Astrocyte (in vitro differentiated cells and primary cell): ENCODE results near the gene TBC1D10B. TPM values are rescaled to one million over a fixed set of nuclear protein-coding genes. Genes with fewer than 3 reads are reported as not detected.
A peak's percentile ranks its signal among the peaks of the same experiment; 100 is the strongest.

Source experiments
- DNase-seq: peaks from one replicate; pipeline ENCODE4 v3.0.0-alpha.2; 2010; ENCODE audit warnings: low read depth
- FAIRE-seq: peaks from 2 replicates; lab custom pipeline; 2011; peaks lifted over from hg19 to GRCh38; lab: Jason Lieb, UNC
- H2AFZ ChIP-seq: 2 replicates; pipeline ENCODE4 v1.6.0; 2012; ENCODE audit warnings: low read depth, low read length, inconsistent platforms
- H3K27ac ChIP-seq: 2 replicates; pipeline ENCODE4 v1.5.1; 2011; ENCODE audit warnings: low read depth, low read length, inconsistent platforms
- H3K27me3 ChIP-seq: 2 replicates; pipeline ENCODE4 v1.6.0; 2011; ENCODE audit warnings: low read length, inconsistent platforms; ENCODE audit not compliant: insufficient read depth
- H3K36me3 ChIP-seq: 2 replicates; pipeline ENCODE4 v1.5.1; 2011; ENCODE audit warnings: low read length, inconsistent platforms; ENCODE audit not compliant: insufficient read depth
- H3K4me1 ChIP-seq: 2 replicates; pipeline ENCODE4 v1.5.1; 2011; ENCODE audit warnings: low read length, inconsistent platforms; ENCODE audit not compliant: insufficient read depth
- H3K4me2 ChIP-seq: 2 replicates; pipeline ENCODE4 v1.6.0; 2012; ENCODE audit warnings: low read length, inconsistent platforms
- H3K4me3 ChIP-seq: 2 replicates; pipeline ENCODE4 v1.5.1; 2011; ENCODE audit warnings: low read depth, mild to moderate bottlenecking, low read length, inconsistent platforms; ENCODE audit not compliant: insufficient read depth
- H3K79me2 ChIP-seq: 2 replicates; pipeline ENCODE4 v1.6.0; 2012; ENCODE audit warnings: mild to moderate bottlenecking, low read length, inconsistent platforms; ENCODE audit not compliant: insufficient read depth
- H3K9ac ChIP-seq: 2 replicates; pipeline ENCODE4 v1.6.0; 2012; ENCODE audit warnings: mild to moderate bottlenecking, low read length, inconsistent platforms
- H3K9me3 ChIP-seq: 2 replicates; pipeline ENCODE4 v1.5.1; 2012; ENCODE audit warnings: low read depth, mild to moderate bottlenecking, low read length, inconsistent platforms; ENCODE audit not compliant: insufficient read depth
- H4K20me1 ChIP-seq: 2 replicates; pipeline ENCODE4 v1.6.0; 2012; ENCODE audit warnings: low read length, inconsistent platforms; ENCODE audit not compliant: insufficient read depth
- H3K27ac Mint-ChIP-seq: one replicate; pipeline ENCODE4 v1.8.0; 2021; ENCODE audit warnings: mild to moderate bottlenecking, mixed read lengths; ENCODE audit not compliant: unreplicated experiment
- H3K27me3 Mint-ChIP-seq: one replicate; pipeline ENCODE4 v1.8.0; 2021; ENCODE audit warnings: low read depth, mixed read lengths; ENCODE audit not compliant: unreplicated experiment
- H3K36me3 Mint-ChIP-seq: one replicate; pipeline ENCODE4 v1.8.0; 2021; ENCODE audit warnings: low read depth, mixed read lengths; ENCODE audit not compliant: unreplicated experiment
- H3K4me1 Mint-ChIP-seq: one replicate; pipeline ENCODE4 v1.8.0; 2021; ENCODE audit warnings: low read depth, mixed read lengths; ENCODE audit not compliant: unreplicated experiment
- H3K4me3 Mint-ChIP-seq: one replicate; pipeline ENCODE4 v1.8.0; 2021; ENCODE audit warnings: mild to moderate bottlenecking, moderate library complexity, mixed read lengths; ENCODE audit not compliant: unreplicated experiment
- H3K9me3 Mint-ChIP-seq: one replicate; pipeline ENCODE4 v1.8.0; 2021; ENCODE audit warnings: mild to moderate bottlenecking, mixed read lengths; ENCODE audit not compliant: unreplicated experiment
- EZH2 ChIP-seq: IDR thresholded peaks from 2 replicates; pipeline ENCODE4 v1.6.1; 2012; ENCODE audit warnings: mild to moderate bottlenecking, low read length, inconsistent platforms; ENCODE audit not compliant: insufficient read depth
- total RNA-seq: library from RNA; stranded (reverse); gene quantifications from 2 replicates; pipeline ENCODE4 v1.2.1, GENCODE V29; 2021
- TF ChIP-seq, protein P1 (sequence below): IDR thresholded peaks from 2 replicates; pipeline ENCODE4 v1.5.1; 2011; ENCODE audit warnings: low read depth, mild to moderate bottlenecking, inconsistent platforms, low read length, moderate library complexity; ENCODE audit not compliant: insufficient read depth

TBC1D10B gene
- total RNA-seq, 1 donor from 2014 or later = 50.8 TPM

DNA sequence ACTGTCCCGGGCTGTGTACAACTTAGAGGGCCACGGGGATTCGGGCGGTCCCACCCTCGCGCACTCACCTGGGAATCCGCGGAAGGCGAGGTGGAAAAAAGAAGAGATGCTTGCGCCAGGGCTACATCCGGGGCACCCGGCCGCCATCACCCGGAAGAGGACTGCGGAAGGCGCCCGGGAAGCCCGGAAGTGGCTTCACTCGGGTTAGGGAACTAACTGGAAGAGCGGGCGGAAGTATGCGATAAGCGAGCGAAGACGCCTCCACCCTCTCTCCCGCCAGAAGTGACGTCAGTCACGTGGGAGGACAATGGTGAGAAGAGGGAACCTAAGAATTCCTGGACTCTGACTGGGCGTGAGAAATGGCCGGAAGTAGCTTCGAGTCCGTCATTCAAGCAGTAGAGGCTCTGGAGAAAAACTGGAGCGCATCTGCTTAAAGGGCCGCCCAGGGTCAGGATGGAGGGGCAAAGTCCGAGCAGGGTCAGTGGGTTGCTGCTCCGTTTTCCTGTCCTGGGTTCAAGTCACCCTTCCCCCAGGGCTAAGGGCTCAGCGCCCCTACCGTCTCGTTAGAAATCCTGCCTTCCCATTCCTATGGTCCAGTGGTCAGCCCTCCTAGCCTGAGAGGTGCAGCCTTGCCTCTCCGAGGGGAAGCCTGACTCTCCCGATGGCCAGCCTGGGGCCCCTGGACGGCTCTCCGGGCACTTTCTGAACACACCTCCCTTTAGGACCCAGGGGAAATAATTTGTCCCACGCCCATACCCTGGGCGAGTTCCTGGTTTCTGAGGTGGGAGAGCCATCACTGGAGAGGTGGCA, 14.9 kb downstream of the TBC1D10B start, which contains the start of gene CD2BP2:
Gene CD2BP2 (minus strand): TSS at position 165 of the 810 bp plus-strand sequence. CDS start 627 bp downstream, outside the sequence.
- Histone ChIP-seq H3K27me3 (no peaks in the 10 kb centered on the region), H3K79me2 (peaks cover 64% of the 10 kb centered on the region), H3K4me3 (peak within 1 kb of the TSS; percentile 93), H3K9me3 (no peaks in the 10 kb centered on the region), H3K36me3 (peaks cover 22% of the 10 kb centered on the region), H2AFZ (peak within 1 kb of the TSS; percentile 66), H3K9ac (peak within 1 kb of the TSS; percentile 96), H4K20me1 (peaks cover 50% of the 10 kb centered on the region), H3K4me1 (peaks cover 23% of the 10 kb centered on the region), H3K27ac (peak within 1 kb of the TSS; percentile 99), H3K4me2 (peak within 1 kb of the TSS; percentile 96)
- H3K9me3 Mint-ChIP-seq = no peaks in the 10 kb centered on the region
- DNase-seq (peak; percentile 99), FAIRE-seq (peak; percentile 91)
- H3K4me3 Mint-ChIP-seq = peak within 1 kb of the TSS; percentile 95
- TF ChIP-seq, protein P1, sequence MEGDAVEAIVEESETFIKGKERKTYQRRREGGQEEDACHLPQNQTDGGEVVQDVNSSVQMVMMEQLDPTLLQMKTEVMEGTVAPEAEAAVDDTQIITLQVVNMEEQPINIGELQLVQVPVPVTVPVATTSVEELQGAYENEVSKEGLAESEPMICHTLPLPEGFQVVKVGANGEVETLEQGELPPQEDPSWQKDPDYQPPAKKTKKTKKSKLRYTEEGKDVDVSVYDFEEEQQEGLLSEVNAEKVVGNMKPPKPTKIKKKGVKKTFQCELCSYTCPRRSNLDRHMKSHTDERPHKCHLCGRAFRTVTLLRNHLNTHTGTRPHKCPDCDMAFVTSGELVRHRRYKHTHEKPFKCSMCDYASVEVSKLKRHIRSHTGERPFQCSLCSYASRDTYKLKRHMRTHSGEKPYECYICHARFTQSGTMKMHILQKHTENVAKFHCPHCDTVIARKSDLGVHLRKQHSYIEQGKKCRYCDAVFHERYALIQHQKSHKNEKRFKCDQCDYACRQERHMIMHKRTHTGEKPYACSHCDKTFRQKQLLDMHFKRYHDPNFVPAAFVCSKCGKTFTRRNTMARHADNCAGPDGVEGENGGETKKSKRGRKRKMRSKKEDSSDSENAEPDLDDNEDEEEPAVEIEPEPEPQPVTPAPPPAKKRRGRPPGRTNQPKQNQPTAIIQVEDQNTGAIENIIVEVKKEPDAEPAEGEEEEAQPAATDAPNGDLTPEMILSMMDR = no peak
- TF ChIP-seq EZH2 = no peak
- peak within 1 kb of the TSS; percentile 99 for H3K27ac Mint-ChIP-seq
- no peaks in the 10 kb centered on the region for H3K27me3 Mint-ChIP-seq
- peaks cover 20% of the 10 kb centered on the region for H3K36me3 Mint-ChIP-seq
- H3K4me1 Mint-ChIP-seq = peaks cover 13% of the 10 kb centered on the region

DNA sequence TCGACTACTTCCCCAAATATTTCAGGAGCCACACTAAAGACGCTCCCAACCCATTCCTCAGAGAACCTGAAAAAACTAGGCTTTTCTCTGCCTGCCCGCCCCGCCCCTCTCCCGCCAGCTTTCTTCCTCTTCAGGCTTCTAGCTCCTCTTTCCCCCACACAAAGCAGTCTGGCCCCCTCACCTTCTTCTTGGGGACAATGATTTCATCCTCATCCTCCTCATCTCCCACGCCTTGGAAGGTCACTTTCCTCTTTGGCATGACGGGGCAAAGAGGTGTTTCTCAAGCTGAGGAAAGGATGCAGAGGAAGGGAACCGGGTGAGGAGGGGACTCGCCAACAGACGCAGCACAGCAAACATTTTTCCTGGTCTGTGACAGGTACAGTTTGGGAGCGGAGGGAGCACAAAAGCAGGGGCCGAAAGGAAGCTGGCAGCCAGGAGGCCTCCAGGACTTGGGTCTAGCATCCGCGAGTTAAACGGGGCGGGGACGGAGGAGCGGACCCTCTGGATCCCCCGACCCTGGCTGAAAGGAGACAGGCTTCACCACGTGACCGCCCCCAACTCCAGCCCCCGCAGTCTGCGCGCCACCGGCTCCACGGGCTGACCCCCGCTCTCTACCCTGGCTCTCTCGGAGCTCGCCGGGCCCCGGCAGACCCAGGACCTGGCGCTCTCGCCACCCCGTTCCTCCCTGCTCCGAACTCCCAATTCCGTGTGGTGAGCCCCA, 15.7 kb downstream of the TBC1D10B start:
- Histone ChIP-seq H3K4me3 (peak overlapping the region; percentile 93), H3K9me3 (no peaks in the 10 kb centered on the region), H3K4me1 (peaks cover 23% of the 10 kb centered on the region), H3K36me3 (peaks cover 22% of the 10 kb centered on the region), H3K79me2 (peaks cover 56% of the 10 kb centered on the region), H2AFZ (peak overlapping the region; percentile 66), H3K4me2 (peak overlapping the region; percentile 96), H3K27ac (peak overlapping the region; percentile 99), H4K20me1 (peaks cover 46% of the 10 kb centered on the region), H3K27me3 (no peaks in the 10 kb centered on the region), H3K9ac (peak overlapping the region; percentile 96)
- Mint-ChIP-seq H3K4me3 (peak overlapping the region; percentile 95), H3K9me3 (no peaks in the 10 kb centered on the region), H3K36me3 (peaks cover 22% of the 10 kb centered on the region), H3K4me1 (peaks cover 13% of the 10 kb centered on the region), H3K27me3 (no peaks in the 10 kb centered on the region), H3K27ac (peak overlapping the region; percentile 99)
- FAIRE-seq = no peak
- TF ChIP-seq EZH2 = no peak
- TF ChIP-seq, protein P1 = no peak
- DNase-seq = no peak
